Raji (cell line): ENCODE data around the gene PATL1.
A peak's percentile ranks its signal among the peaks of the same experiment; 100 is the strongest.

Source experiments
- POLR2A ChIP-seq: IDR thresholded peaks from 2 replicates; pipeline ENCODE4 v1.6.1; 2011; ENCODE audit warnings: low read depth, low read length, control low read depth; ENCODE audit not compliant: insufficient read depth

PATL1 gene

GRCh38 chr11:59641156-59641555 is 27.7 kb downstream of the PATL1 start:
- no peak for TF ChIP-seq POLR2A

GRCh38 chr11:59630493-59630892 is 38.3 kb downstream of the PATL1 start:
- TF ChIP-seq POLR2A, result no peak

- TF ChIP-seq POLR2A, result no peak
These were observed 38.8 kb downstream of the PATL1 start for GRCh38 chr11:59629996-59630395.

- no peak for TF ChIP-seq POLR2A
These were observed 43.1 kb downstream of the PATL1 start for GRCh38 chr11:59625703-59626102.

GRCh38 chr11:59617876-59618275 is 51.0 kb downstream of the PATL1 start:
- TF ChIP-seq POLR2A, result no peak

GRCh38 chr11:59616396-59616982 is 52.3 kb downstream of the PATL1 start:
- TF ChIP-seq POLR2A, result peak; percentile 63

- TF ChIP-seq POLR2A, result peak; percentile 58
These were observed 53.0 kb downstream of the PATL1 start, which contains the start of gene OSBP for GRCh38 chr11:59615637-59616395. Gene OSBP (minus strand): TSS chr11:59615774. CDS start chr11:59615664, 110 bp downstream.

GRCh38 chr11:59615120-59615636 is 53.7 kb downstream of the PATL1 start:
- no peak for TF ChIP-seq POLR2A

GRCh38 chr11:59614277-59615119 is 54.3 kb downstream of the PATL1 start:
- TF ChIP-seq POLR2A, result no peak

GRCh38 chr11:59611570-59612565 is 57.0 kb downstream of the PATL1 start:
- no peak for TF ChIP-seq POLR2A

- no peak for TF ChIP-seq POLR2A
These were observed 58.5 kb downstream of the PATL1 start for GRCh38 chr11:59610289-59610688.

- TF ChIP-seq POLR2A, result no peak
These were observed 61.0 kb downstream of the PATL1 start for GRCh38 chr11:59607703-59608454.

GRCh38 chr11:59602432-59602831 is 66.4 kb downstream of the PATL1 start:
- no peak for TF ChIP-seq POLR2A
